ENCODE results near the gene WNT9B.
"Not testable (repeated sequence)": the region's sequence is repeated elsewhere in the genome, so short reads cannot be mapped to it uniquely, and the experiment has no call there.

The WNT9B gene

GRCh38 chr17:46910179-46910927 lies 59.0 kb downstream of the WNT9B start:
- no peak for DNase-seq (ENCODE audit: low read depth)

DNA sequence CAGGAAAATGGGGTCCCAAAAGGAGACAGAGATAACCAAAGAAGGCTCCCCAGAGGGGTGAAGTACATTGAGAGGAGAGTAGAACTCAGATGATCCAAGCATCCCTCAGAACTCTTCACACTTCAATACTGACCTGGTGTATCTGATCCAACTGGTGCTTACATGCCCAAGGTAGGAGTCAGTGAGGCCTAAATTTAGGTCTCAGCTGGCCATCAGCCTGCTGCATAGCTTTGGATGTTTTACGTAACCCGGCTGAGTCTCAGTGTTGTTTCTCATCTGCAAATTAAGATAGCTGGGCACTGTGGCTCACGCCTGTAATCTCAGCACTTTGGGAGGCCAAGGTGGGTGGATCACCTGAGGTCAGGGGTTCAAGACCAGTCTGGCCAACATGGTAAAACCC lies 59.9 kb downstream of the WNT9B start:
- DNase-seq (ENCODE audit: low read depth): no peak

- DNase-seq (ENCODE audit: low read depth): no peak
Observed at GRCh38 chr17:46915596-46915995, 64.2 kb downstream of the WNT9B start.

GRCh38 chr17:46916211-46916610 lies 64.8 kb downstream of the WNT9B start:
- peak; percentile 32 for DNase-seq (ENCODE audit: low read depth)

GRCh38 chr17:46916623-46917022 lies 65.2 kb downstream of the WNT9B start:
- DNase-seq (ENCODE audit: low read depth): no peak

DNA sequence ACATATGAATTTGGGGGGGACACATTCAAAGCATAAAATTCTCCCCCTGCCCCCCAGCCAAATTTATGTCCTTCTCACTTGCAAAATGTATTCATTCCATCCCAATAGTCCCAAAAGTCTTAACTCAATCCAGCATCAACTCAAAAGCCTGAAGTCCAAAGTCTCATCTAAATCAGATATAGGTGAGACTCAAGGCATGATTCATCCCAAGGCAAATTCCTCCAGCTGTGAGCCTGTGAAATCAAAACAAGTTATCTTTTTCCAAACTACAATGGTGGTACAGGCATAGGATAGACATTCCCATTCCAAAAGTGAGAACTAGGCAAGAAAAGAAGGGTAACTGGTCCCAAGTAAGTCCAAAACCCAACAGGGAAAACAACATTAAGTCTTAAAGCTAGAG lies 65.7 kb downstream of the WNT9B start:
- DNase-seq (ENCODE audit: low read depth): no peak

DNA sequence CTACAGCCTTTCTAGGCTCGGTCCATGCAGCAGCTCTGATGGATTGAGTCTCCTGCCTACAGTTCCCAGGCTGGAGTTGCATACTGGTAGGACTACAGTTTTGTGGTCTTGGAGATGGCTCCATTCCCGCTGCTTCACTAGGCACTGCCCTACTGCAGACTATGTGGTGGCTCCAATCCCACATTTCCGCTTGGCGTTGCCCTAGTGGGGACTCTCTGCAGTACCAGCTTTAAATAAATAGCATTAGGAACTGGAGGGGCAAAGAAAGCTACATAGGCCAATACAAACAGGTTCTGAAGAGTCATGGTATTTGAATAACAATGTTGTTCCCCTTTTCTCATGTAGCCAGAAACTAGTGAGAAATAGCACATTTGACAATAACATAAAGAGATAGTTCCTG lies 66.1 kb downstream of the WNT9B start:
- no peak for DNase-seq (ENCODE audit: low read depth)

GRCh38 chr17:46921962-46922361 lies 70.6 kb downstream of the WNT9B start:
- not testable (repeated sequence) for DNase-seq (ENCODE audit: low read depth)

GRCh38 chr17:46922487-46922803 lies 71.1 kb downstream of the WNT9B start:
- DNase-seq (ENCODE audit: low read depth): no peak

DNA sequence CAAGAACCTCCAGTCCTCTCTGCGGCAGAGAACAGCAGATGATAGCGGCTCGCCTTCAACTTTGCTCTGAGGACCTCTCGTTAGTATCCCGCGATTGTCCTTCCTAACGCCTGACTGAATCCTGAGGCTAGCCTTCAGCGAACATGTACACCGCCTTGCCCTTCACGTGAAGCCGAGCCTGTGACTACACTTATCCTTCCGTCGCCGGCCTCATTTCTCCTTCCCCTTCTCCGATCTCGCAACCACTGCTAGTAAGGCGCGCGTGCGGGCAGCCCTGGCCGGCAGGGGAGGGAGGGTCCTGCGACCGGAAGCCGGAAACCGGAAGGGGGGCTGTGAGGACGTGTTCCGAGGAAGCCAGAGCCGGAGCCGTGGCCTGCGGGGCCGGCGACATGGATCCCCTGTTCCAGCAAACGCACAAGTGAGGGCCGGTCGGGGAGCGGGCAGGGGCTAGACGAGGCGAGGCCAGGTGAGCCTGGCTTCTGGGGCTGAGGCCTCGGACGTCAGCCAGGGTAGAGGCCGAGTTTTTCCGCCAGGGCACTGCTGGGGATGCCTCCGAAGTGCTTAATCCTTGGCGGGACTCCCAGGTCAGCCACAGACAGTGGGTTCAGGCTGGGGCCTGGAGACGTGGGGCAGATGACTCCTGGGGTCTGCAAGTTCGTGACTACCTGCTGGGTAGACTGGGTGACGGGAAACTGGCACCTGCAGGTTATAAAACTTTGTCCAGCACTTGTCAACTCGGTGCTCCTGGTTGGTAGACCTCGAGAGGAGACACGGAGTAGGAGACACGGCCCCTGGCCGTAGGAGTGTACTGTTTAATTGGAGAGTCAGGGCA lies 71.6 kb downstream of the WNT9B start, which contains the start of gene GOSR2:
Gene GOSR2 (plus strand): TSS at position 357 of the 832 bp plus-strand sequence. CDS start 33 bp downstream, at position 390.
- DNase-seq (ENCODE audit: low read depth): peak; percentile 84

- DNase-seq (ENCODE audit: low read depth): peak; percentile 70
Observed at GRCh38 chr17:46925185-46925868, 73.9 kb downstream of the WNT9B start.

GRCh38 chr17:46928467-46929261 lies 77.3 kb downstream of the WNT9B start:
- peak; percentile 64 for DNase-seq (ENCODE audit: low read depth)

GRCh38 chr17:46929413-46929812 lies 78.0 kb downstream of the WNT9B start:
- peak; percentile 29 for DNase-seq (ENCODE audit: low read depth)

- DNase-seq (ENCODE audit: low read depth): no peak
Observed at GRCh38 chr17:46930051-46930450, 78.7 kb downstream of the WNT9B start.

DNA sequence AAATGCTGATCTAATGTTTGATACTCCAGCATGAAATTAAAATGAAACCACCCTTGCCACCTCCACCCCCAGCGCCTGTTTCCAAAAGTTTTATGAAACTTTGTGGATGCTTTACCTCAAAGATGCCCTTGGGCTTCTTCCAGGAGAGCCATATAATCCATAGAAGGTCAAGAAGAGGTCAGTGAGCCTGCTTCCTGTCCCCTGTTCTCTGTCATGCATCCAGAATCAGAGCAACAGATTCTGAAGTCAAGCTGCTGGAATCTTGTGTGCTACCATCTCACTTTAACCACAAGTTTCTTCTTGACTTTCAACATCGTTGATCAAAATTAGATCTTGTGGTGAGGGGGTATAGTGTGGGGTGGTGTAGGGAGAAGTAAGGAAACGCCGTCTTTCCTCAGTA lies 80.2 kb downstream of the WNT9B start:
- no peak for DNase-seq (ENCODE audit: low read depth)

- DNase-seq (ENCODE audit: low read depth): no peak
Observed at GRCh38 chr17:46935658-46936266, 84.4 kb downstream of the WNT9B start.

All from amniotic epithelial cell (primary cell).